Measurements from ENCODE around the gene CNST. TPM values are rescaled to one million over a fixed set of nuclear protein-coding genes. Genes with fewer than 3 reads are reported as not detected.

CNST gene
- total and polyA plus RNA-seq, 9 donors = 8.7 to 31.2 (median 22.4) TPM

DNA sequence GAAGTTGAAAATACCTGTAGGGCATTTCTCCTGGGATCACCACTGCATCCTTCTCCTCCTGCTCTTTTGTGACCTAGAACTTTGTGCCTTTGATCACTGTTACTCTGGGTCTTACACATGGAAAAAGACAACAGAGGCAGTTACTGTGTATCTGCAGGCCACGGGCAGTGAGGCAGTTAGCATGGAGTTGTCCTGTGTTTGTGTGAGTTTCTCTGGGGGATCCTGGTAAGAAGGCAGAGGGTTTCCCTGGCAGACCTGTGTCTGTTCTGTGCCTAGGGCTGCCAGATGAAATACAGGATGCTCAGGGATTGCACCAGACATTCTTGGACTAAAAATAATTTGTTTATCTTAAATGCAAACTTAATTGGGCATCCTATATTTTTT is 113.5 kb downstream of the CNST start:
- DNase-seq = no peak
- Histone ChIP-seq H3K27me3 (no peaks in the 10 kb centered on the region), H3K9me3 (no peaks in the 10 kb centered on the region), H3K27ac (no peak overlapping the region), H3K36me3 (no peaks in the 10 kb centered on the region), H3K4me3 (no peak overlapping the region), H3K4me1 (ENCODE audit: insufficient read depth) (peaks cover 2% of the 10 kb centered on the region)
- TF ChIP-seq POLR2A (IDR thresholded peaks at IDR 0.05) = no peak
- TF ChIP-seq EP300 (IDR thresholded peaks at IDR 0.05) = no peak
- intact Hi-C loops (cut with DNase I) = no loop called here
- 45 to 65% (median 52%) methylated on average over 1 of the region's 1 CpG for WGBS, 3 donors

DNA sequence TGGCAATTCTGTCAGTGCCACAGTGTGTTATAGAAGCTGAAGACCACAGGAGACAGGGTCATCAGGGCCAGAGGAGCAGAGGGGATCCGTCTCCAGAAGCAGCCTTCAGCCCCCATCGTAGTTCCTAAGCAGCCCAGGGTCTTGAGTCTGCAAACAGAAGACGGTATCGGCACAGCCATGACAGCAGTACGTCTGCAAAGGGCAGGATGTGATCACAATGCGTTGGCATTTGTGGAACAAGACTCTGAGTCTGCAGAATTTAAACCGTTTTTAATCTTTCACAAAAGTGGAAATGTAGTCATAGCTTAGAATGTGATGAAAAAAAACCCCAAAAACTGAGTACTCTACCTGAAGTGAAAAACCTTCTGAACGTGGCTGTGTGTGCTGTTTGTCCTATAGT is 113.9 kb downstream of the CNST start:
- H3K36me3 ChIP-seq = no peaks in the 10 kb centered on the region
- H3K27ac ChIP-seq = no peak overlapping the region
- peaks cover 2% of the 10 kb centered on the region for H3K4me1 ChIP-seq (ENCODE audit: insufficient read depth)
- H3K9me3 ChIP-seq = no peaks in the 10 kb centered on the region
- no peaks in the 10 kb centered on the region for H3K27me3 ChIP-seq
- TF ChIP-seq EP300 (IDR thresholded peaks at IDR 0.05) (no peak), POLR2A (IDR thresholded peaks at IDR 0.05) (no peak)
- TF ChIP-seq, protein P1, sequence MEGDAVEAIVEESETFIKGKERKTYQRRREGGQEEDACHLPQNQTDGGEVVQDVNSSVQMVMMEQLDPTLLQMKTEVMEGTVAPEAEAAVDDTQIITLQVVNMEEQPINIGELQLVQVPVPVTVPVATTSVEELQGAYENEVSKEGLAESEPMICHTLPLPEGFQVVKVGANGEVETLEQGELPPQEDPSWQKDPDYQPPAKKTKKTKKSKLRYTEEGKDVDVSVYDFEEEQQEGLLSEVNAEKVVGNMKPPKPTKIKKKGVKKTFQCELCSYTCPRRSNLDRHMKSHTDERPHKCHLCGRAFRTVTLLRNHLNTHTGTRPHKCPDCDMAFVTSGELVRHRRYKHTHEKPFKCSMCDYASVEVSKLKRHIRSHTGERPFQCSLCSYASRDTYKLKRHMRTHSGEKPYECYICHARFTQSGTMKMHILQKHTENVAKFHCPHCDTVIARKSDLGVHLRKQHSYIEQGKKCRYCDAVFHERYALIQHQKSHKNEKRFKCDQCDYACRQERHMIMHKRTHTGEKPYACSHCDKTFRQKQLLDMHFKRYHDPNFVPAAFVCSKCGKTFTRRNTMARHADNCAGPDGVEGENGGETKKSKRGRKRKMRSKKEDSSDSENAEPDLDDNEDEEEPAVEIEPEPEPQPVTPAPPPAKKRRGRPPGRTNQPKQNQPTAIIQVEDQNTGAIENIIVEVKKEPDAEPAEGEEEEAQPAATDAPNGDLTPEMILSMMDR (IDR thresholded peaks at IDR 0.05) = no peak
- intact Hi-C loops (cut with DNase I) = no loop called here
- H3K4me3 ChIP-seq = no peak overlapping the region
- 74 to 78% (median 76%) methylated on average over 8 of the region's 8 CpGs for WGBS, 3 donors
- no peak for DNase-seq

DNA sequence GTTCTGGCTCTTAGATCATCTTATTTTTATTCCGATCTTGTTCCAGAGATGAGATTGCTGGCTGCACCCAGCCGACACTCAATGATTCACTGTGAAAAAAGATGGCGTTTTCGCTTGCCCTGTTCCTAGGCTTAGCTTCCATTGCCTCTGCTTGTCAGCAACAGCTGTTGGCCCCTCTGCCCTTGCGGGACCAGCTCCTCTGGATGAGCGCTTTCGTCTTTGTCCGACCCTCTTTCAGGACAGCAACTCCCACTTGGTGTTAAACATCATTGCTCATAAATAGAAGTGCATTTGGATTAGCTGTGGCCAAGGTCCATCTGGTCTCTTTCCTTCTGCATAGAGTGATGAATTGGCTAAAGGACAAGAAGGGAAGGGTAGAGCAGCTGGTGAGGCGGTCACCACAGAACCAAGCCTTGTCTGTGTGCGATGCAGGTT is 114.5 kb downstream of the CNST start:
- WGBS, 3 donors = 37 to 41% (median 39%) methylated on average over 10 of the region's 10 CpGs
- TF ChIP-seq POLR2A (IDR thresholded peaks at IDR 0.05) (no peak), EP300 (IDR thresholded peaks at IDR 0.05) (no peak)
- TF ChIP-seq, protein P1 (IDR thresholded peaks at IDR 0.05) = no peak
- Histone ChIP-seq H3K36me3 (no peaks in the 10 kb centered on the region), H3K27me3 (no peaks in the 10 kb centered on the region), H3K4me1 (ENCODE audit: insufficient read depth) (peaks cover 2% of the 10 kb centered on the region), H3K4me3 (no peak overlapping the region), H3K9me3 (no peaks in the 10 kb centered on the region), H3K27ac (no peak overlapping the region)
- intact Hi-C loops (cut with DNase I) = no loop called here
- DNase-seq = no peak

DNA sequence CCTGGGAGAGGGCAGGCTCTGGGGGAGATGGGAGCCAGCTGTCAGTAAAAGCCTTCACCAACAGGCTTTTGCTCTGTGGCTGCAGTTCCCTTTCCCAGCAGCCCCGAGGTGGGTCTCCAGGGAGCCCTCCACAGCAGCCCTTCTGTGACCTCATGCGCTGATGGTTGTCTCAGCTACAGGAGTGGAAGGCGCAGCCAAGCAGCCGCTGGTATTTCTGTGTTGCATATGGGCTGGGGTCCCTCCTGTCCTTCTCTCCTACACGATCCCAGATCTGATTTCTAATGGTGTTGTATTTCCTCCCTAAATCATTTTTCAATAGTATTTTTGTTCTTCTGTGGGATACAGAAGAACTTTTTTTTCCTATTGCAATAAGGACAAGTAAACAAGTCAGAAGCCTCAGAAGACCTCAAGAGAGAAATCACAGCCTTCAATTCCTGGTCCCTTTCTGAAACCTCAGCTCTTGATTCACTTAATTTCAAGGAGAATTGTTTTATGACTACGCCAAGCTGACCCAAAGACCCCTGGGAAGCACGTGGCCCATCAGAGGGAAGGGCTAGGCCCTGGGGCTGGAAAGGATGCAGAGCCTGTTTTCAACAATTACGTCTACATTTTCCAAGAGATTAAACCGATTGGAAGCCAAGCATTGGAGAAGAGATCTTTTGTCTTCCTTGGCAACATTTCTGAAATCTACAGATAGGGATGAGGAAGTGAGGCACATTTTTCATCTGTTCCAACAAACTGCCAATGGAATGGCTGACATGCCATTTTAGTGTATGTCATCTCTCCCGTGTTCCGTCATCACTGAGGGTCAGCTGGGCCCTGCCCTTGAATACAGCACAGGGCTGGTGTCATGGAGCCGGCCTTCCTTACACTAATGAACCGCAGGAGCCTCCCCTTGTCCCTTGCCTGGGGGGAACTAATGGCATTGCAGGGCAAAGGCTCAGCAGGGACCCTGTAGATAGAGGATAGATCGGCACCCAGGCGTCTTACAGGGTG is 115.9 kb downstream of the CNST start:
- Histone ChIP-seq H3K9me3 (no peaks in the 10 kb centered on the region), H3K36me3 (no peaks in the 10 kb centered on the region), H3K4me3 (no peak overlapping the region), H3K27me3 (no peaks in the 10 kb centered on the region), H3K27ac (no peak overlapping the region), H3K4me1 (ENCODE audit: insufficient read depth) (peaks cover 2% of the 10 kb centered on the region)
- intact Hi-C loops (cut with DNase I) = no loop called here
- WGBS, 3 donors = 61 to 67% (median 65%) methylated on average over 15 of the region's 15 CpGs
- DNase-seq = no peak
- TF ChIP-seq POLR2A (IDR thresholded peaks at IDR 0.05) = no peak
- TF ChIP-seq EP300 (IDR thresholded peaks at IDR 0.05) = no peak
- TF ChIP-seq, protein P1 (IDR thresholded peaks at IDR 0.05) = no peak

DNA sequence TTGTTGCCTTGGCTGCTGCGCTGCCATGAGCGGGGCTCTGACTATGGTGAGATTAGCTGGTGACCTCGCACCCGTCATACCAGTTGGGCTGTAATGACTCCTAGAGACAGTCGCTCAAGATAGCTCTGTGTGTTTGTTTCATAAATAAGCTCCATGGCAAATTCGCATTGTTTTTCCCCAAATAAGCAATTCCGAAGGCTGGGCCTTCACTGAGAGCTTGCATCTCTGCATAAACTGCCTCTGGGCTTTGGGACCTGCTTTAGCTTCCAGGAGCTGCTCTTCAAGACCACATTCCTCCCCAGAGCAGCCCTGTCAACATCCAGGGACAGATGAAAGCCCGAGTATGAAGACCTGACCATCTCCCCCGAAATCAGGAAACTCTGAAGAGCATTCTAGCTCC is 117.3 kb downstream of the CNST start:
- intact Hi-C loops (cut with DNase I) = no loop called here

More for the DNA sequence above, 117.3 kb downstream of the CNST start:
- Histone ChIP-seq H3K36me3 (no peaks in the 10 kb centered on the region), H3K9me3 (no peaks in the 10 kb centered on the region), H3K27ac (no peak overlapping the region), H3K27me3 (no peaks in the 10 kb centered on the region), H3K4me1 (ENCODE audit: insufficient read depth) (peaks cover 2% of the 10 kb centered on the region), H3K4me3 (no peak overlapping the region)
- WGBS, 3 donors = 93% methylated on average over 9 of the region's 9 CpGs
- DNase-seq = no peak
- TF ChIP-seq POLR2A (IDR thresholded peaks at IDR 0.05) = no peak
- TF ChIP-seq EP300 (IDR thresholded peaks at IDR 0.05) = no peak
- TF ChIP-seq, protein P1 (IDR thresholded peaks at IDR 0.05) = no peak
